Fibroblast of villous mesenchyme (primary cell): ENCODE data around the gene EBP. TPM values are rescaled to one million over a fixed set of nuclear protein-coding genes. Genes with fewer than 3 reads are reported as not detected.
"Not testable (repeated sequence)": the region's sequence is repeated elsewhere in the genome, so short reads cannot be mapped to it uniquely, and the experiment has no call there.

ENCODE experiments used
- DNase-seq: peaks from one replicate; pipeline ENCODE4 v3.0.0-alpha.2; 2010; ENCODE audit warnings: low read depth
- H3K4me3 ChIP-seq: 2 replicates; pipeline ENCODE4 v1.5.1; 2011; ENCODE audit warnings: low read depth, mild to moderate bottlenecking, low read length
- total RNA-seq: library from RNA; depleted of rRNA; stranded (reverse); fragments of >200 nt; gene quantifications from 2 replicates; pipeline ENCODE4 v1.2.3, GENCODE V29; 2012
- TF ChIP-seq, protein P1 (sequence below): IDR thresholded peaks from 2 replicates; pipeline ENCODE4 v1.5.1; 2012; ENCODE audit warnings: low read depth, mild to moderate bottlenecking, low read length; ENCODE audit not compliant: insufficient read depth

The EBP gene
- total RNA-seq, 1 donor: 126 TPM

DNA sequence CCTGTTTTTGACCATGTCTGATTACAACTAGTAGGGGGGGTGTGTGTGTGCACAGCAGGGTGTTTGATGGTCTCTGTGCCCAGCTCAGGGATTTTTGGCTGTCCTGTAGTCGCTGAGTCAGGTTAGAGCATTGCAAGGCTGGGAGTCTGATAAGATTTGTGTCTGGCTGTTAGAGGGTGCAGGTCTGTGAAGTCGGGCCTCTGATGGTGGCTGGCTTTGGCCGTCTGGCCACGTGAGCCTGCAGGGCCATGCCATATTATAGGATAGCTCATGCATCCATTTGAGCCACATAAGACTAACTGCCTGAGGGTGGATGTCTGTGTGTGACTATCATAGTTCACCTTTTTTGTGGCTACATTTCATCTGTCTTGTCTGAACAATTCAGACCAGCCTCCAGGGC is 7.9 kb upstream of the EBP start:
- TF ChIP-seq, protein P1, sequence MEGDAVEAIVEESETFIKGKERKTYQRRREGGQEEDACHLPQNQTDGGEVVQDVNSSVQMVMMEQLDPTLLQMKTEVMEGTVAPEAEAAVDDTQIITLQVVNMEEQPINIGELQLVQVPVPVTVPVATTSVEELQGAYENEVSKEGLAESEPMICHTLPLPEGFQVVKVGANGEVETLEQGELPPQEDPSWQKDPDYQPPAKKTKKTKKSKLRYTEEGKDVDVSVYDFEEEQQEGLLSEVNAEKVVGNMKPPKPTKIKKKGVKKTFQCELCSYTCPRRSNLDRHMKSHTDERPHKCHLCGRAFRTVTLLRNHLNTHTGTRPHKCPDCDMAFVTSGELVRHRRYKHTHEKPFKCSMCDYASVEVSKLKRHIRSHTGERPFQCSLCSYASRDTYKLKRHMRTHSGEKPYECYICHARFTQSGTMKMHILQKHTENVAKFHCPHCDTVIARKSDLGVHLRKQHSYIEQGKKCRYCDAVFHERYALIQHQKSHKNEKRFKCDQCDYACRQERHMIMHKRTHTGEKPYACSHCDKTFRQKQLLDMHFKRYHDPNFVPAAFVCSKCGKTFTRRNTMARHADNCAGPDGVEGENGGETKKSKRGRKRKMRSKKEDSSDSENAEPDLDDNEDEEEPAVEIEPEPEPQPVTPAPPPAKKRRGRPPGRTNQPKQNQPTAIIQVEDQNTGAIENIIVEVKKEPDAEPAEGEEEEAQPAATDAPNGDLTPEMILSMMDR: no peak
- H3K4me3 ChIP-seq: no peak overlapping the region
- no peak for DNase-seq

DNA sequence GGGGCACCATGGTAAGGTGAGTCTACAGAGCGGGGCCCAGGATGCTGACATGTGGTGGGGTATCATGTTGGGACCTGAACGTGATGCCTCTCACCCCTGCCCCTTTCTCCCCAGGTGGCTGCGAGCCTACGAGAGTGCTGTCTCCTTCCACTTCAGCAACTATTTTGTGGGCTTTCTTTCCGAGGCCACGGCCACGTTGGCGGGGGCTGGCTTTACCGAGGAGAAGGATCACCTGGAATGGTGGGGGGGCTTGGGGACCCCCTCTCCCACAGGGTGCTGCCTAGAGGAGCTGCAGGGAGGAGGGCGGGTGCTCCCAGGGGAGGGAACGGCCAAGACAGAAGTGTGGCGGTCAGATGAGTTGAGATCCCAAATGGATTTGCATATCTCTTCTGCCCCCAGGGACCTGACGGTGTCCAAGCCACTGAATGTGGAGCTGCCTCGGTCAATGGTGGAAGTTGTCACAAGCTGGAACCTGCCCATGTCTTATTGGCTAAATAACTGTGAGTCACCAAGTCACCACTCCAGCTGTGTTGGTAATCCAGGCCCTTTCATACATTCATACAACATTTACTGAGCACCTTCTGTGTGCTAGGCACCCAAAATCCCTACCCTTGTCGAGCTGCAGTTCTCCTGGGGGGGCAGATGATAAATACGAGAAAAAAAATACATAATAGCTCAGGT is 7.3 kb upstream of the EBP start:
- no peak for DNase-seq
- H3K4me3 ChIP-seq: no peak overlapping the region
- TF ChIP-seq, protein P1: no peak

DNA sequence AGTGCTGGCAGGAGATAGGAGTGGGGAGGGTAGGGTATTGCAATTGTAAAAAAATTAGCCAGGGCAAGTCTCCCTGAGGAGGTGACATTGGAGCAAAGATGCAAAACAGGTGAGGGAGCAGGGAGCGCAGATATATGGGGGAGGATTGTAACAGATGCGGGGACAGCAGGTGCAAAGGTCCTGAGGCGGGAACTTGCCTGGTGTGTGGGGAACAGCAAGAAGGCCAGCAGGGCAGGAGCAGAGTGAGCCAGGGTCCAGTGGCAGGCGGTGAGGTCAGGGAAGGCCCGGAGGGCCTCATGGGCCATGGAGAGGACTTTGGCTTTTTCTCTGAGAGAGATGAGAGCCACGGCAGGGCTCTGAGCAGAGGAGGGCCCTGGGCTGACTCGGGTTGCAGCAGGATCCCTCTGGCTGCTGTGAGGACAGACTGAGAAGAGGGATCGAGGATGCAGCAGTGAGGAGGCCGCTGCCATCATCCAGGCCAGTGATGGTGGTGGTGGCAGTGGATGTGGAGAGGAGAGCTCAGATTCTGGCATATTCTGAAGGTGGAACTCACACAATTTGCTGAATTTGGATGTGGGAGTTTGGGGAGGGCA is 6.6 kb upstream of the EBP start:
- H3K4me3 ChIP-seq: no peak overlapping the region
- TF ChIP-seq, protein P1: no peak
- no peak for DNase-seq

DNA sequence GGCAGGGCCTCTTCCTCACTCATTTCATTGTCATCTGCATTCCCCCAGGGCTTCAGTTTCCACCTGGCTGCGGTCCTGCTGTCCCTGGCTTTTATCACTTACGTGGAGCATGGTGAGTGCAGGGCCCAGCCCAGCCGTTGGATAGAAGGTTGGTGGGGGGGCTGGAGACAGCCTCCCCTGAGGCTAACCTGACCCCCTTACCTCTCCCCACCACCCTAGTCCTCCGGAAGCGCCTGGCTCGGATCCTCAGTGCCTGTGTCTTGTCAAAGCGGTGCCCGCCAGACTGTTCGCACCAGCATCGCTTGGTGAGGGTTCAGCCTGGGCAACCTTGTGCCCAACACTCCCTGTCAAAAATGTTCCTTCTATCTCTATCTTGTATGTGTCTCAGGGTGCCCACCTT is 5.8 kb upstream of the EBP start:
- TF ChIP-seq, protein P1: no peak
- H3K4me3 ChIP-seq: no peak overlapping the region
- DNase-seq: no peak

DNA sequence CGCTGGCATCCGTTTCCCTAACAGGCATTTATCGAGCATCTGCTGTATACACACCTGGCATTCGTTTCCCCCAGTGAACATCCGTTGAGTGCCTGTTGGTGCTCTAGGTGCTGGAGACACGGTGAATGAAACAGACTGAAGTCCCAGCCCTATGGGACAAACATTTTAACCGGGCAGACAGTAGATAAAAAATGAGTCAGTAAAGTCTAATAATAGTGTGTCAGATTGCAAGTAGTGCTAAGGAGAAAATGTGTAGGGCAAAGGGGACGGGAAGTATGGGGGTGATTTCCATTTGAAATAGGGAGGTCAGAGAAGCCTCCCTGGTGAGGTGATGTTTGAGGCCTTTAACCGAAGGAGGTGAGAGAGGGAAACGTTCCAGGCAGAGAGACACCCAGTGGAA is 5.3 kb upstream of the EBP start:
- DNase-seq: no peak

DNA sequence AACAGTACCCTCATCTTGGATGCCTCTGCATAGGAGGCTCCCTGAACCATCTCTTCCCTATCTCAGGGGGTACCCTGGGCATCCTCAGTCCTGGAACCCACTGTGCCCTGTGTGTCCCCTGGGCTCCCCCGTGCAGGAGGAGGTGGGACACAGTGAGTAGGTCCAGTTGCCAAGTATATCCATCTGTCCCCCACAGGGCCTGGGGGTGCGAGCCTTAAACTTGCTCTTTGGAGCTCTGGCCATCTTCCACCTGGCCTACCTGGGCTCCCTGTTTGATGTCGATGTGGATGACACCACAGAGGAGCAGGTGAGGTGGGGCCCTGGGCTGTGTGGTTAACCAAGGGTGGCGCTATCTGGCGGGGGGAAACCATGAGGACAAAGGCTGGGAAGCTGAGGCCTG is 4.6 kb upstream of the EBP start:
- no peak overlapping the region for H3K4me3 ChIP-seq
- TF ChIP-seq, protein P1: no peak
- DNase-seq: no peak

More for the DNA sequence above, 5.3 kb upstream of the EBP start:
- no peak overlapping the region for H3K4me3 ChIP-seq
- TF ChIP-seq, protein P1: no peak

DNA sequence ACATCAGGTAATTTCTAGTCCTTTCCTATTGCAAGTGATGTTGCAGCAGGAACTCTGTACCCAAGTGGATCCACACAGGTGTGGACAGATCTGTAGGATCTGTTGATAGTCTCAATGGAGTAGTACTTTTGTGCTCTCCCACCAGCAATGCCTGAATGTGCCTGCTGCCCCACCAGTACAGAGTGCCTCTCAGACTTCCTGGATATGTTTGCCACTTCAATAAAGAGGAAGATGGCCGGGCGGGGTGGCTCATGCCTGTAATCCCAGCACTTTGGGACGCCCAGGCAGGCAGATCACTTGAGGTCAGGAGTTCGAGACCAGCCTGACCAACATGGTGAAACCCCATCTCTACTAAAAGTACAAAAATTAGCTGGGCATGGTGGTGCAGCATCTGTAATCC is 2.1 kb upstream of the EBP start:
- not testable (repeated sequence) for DNase-seq, H3K4me3 ChIP-seq
